Measurements from ENCODE around the gene PTGER1. TPM values are rescaled to one million over a fixed set of nuclear protein-coding genes. Genes with fewer than 3 reads are reported as not detected.

The PTGER1 gene
- total and polyA plus RNA-seq, 9 of the 15 experiments (the other 6 are each of a cell fraction or from before 2014, with no cell fraction given), result 0.06 to 0.36 (median 0.31) TPM; not detected in 5

GRCh38 chr19:14434543-14435319, 40.4 kb downstream of the PTGER1 start (continued):
- TF ChIP-seq GTF3C2 (IDR thresholded peaks at IDR 0.05; ENCODE audit: borderline replicate concordance, extremely low read depth, insufficient read length) (no peak), RUNX1 (IDR thresholded peaks at IDR 0.05; ENCODE audit: low read depth) (no peak), TEAD1 (CRISPR knock-in tag; IDR thresholded peaks at IDR 0.05) (0 out of 4 replicates have a peak, but pooled peaks of 1 of the 2 experiments have one; percentile 31), EWSR1 (IDR thresholded peaks at IDR 0.05; ENCODE audit: borderline replicate concordance, low read depth, partially characterized antibody) (no peak), CREB1 (IDR thresholded peaks at IDR 0.05) (0 out of 2 replicates have a peak, but pooled peaks have one; percentile 7), CREB1 (CRISPR knock-in tag; IDR thresholded peaks at IDR 0.05) (no peak), GABPA (tag; conservative IDR thresholded peaks at IDR 0.05; ENCODE audit: low read depth) (peak; percentile 81), ZNF766 (CRISPR knock-in tag; conservative IDR thresholded peaks at IDR 0.05) (no peak), ETV6 (IDR thresholded peaks at IDR 0.05; ENCODE audit: borderline replicate concordance in 1 of 2, low read depth in 2 of 2, low read length in 1 of 2) (no peak), ETV6 (CRISPR knock-in tag; IDR thresholded peaks at IDR 0.05; ENCODE audit: borderline replicate concordance) (no peak), TFAM (CRISPR knock-in tag; conservative IDR thresholded peaks at IDR 0.05) (no peak), KAT2B (IDR thresholded peaks at IDR 0.05; ENCODE audit: low read depth, low read length) (no peak), POLR2AphosphoS5 (IDR thresholded peaks at IDR 0.05; ENCODE audit: control insufficient read depth, insufficient read depth, low read depth, low read length) (no peak; the same call in 1 of the 2 replicates)
- TF ChIP-seq, protein P1, sequence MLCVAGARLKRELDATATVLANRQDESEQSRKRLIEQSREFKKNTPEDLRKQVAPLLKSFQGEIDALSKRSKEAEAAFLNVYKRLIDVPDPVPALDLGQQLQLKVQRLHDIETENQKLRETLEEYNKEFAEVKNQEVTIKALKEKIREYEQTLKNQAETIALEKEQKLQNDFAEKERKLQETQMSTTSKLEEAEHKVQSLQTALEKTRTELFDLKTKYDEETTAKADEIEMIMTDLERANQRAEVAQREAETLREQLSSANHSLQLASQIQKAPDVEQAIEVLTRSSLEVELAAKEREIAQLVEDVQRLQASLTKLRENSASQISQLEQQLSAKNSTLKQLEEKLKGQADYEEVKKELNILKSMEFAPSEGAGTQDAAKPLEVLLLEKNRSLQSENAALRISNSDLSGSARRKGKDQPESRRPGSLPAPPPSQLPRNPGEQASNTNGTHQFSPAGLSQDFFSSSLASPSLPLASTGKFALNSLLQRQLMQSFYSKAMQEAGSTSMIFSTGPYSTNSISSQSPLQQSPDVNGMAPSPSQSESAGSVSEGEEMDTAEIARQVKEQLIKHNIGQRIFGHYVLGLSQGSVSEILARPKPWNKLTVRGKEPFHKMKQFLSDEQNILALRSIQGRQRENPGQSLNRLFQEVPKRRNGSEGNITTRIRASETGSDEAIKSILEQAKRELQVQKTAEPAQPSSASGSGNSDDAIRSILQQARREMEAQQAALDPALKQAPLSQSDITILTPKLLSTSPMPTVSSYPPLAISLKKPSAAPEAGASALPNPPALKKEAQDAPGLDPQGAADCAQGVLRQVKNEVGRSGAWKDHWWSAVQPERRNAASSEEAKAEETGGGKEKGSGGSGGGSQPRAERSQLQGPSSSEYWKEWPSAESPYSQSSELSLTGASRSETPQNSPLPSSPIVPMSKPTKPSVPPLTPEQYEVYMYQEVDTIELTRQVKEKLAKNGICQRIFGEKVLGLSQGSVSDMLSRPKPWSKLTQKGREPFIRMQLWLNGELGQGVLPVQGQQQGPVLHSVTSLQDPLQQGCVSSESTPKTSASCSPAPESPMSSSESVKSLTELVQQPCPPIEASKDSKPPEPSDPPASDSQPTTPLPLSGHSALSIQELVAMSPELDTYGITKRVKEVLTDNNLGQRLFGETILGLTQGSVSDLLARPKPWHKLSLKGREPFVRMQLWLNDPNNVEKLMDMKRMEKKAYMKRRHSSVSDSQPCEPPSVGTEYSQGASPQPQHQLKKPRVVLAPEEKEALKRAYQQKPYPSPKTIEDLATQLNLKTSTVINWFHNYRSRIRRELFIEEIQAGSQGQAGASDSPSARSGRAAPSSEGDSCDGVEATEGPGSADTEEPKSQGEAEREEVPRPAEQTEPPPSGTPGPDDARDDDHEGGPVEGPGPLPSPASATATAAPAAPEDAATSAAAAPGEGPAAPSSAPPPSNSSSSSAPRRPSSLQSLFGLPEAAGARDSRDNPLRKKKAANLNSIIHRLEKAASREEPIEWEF (CRISPR knock-in tag; IDR thresholded peaks at IDR 0.05), result no peak
- TF ChIP-seq, protein P2, sequence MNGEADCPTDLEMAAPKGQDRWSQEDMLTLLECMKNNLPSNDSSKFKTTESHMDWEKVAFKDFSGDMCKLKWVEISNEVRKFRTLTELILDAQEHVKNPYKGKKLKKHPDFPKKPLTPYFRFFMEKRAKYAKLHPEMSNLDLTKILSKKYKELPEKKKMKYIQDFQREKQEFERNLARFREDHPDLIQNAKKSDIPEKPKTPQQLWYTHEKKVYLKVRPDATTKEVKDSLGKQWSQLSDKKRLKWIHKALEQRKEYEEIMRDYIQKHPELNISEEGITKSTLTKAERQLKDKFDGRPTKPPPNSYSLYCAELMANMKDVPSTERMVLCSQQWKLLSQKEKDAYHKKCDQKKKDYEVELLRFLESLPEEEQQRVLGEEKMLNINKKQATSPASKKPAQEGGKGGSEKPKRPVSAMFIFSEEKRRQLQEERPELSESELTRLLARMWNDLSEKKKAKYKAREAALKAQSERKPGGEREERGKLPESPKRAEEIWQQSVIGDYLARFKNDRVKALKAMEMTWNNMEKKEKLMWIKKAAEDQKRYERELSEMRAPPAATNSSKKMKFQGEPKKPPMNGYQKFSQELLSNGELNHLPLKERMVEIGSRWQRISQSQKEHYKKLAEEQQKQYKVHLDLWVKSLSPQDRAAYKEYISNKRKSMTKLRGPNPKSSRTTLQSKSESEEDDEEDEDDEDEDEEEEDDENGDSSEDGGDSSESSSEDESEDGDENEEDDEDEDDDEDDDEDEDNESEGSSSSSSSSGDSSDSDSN (IDR thresholded peaks at IDR 0.05; ENCODE audit: borderline replicate concordance in 1 of 2, low read depth in 2 of 2, low read length in 2 of 2), result no peak
